Measurements from ENCODE around the gene SIN3B. TPM values are rescaled to one million over a fixed set of nuclear protein-coding genes. Genes with fewer than 3 reads are reported as not detected.

SIN3B gene
- total RNA-seq, 1 donor from 2014 or later: 18.4 TPM

- TF ChIP-seq CTCF (IDR thresholded peaks at IDR 0.05; ENCODE audit: insufficient read depth, low read length, severe bottlenecking): no peak
- Histone ChIP-seq H3K36me3 (ENCODE audit: control insufficient read depth, insufficient read depth, low read length) (no peaks in the 10 kb centered on the region), H3K4me3 (ENCODE audit: low read depth, low read length) (no peak overlapping the region), H3K27me3 (ENCODE audit: control insufficient read depth, insufficient read depth, low read length) (no peaks in the 10 kb centered on the region)
- DNase-seq (ENCODE audit: low read depth) (no peak), FAIRE-seq (no peak)
These were observed 9.1 kb upstream of the SIN3B start for GRCh38 chr19:16820056-16820455.

- H3K36me3 ChIP-seq (ENCODE audit: control insufficient read depth, insufficient read depth, low read length): no peaks in the 10 kb centered on the region
- no peak for FAIRE-seq
- H3K4me3 ChIP-seq (ENCODE audit: low read depth, low read length): no peak overlapping the region
- TF ChIP-seq CTCF (IDR thresholded peaks at IDR 0.05; ENCODE audit: insufficient read depth, low read length, severe bottlenecking): no peak
- H3K27me3 ChIP-seq (ENCODE audit: control insufficient read depth, insufficient read depth, low read length): no peaks in the 10 kb centered on the region
- DNase-seq (ENCODE audit: low read depth): peak; percentile 90
These were observed 8.1 kb upstream of the SIN3B start for GRCh38 chr19:16821081-16821480.

GRCh38 chr19:16822648-16823047 is 6.5 kb upstream of the SIN3B start:
- H3K27me3 ChIP-seq (ENCODE audit: control insufficient read depth, insufficient read depth, low read length): no peaks in the 10 kb centered on the region
- H3K4me3 ChIP-seq (ENCODE audit: low read depth, low read length): no peak overlapping the region
- FAIRE-seq: no peak
- H3K36me3 ChIP-seq (ENCODE audit: control insufficient read depth, insufficient read depth, low read length): no peaks in the 10 kb centered on the region
- no peak for DNase-seq (ENCODE audit: low read depth)
- TF ChIP-seq CTCF (IDR thresholded peaks at IDR 0.05; ENCODE audit: insufficient read depth, low read length, severe bottlenecking): no peak

GRCh38 chr19:16824658-16825311 is 4.4 kb upstream of the SIN3B start:
- FAIRE-seq: no peak
- H3K27me3 ChIP-seq (ENCODE audit: control insufficient read depth, insufficient read depth, low read length): no peaks in the 10 kb centered on the region
- DNase-seq (ENCODE audit: low read depth): peak; percentile 71
- no peak overlapping the region for H3K4me3 ChIP-seq (ENCODE audit: low read depth, low read length)
- no peaks in the 10 kb centered on the region for H3K36me3 ChIP-seq (ENCODE audit: control insufficient read depth, insufficient read depth, low read length)
- no peak for TF ChIP-seq CTCF (IDR thresholded peaks at IDR 0.05; ENCODE audit: insufficient read depth, low read length, severe bottlenecking)

GRCh38 chr19:16825312-16826052 is 3.7 kb upstream of the SIN3B start:
- Histone ChIP-seq H3K36me3 (ENCODE audit: control insufficient read depth, insufficient read depth, low read length) (no peaks in the 10 kb centered on the region), H3K27me3 (ENCODE audit: control insufficient read depth, insufficient read depth, low read length) (no peaks in the 10 kb centered on the region), H3K4me3 (ENCODE audit: low read depth, low read length) (no peak overlapping the region)
- DNase-seq (ENCODE audit: low read depth): peak; percentile 68
- no peak for TF ChIP-seq CTCF (IDR thresholded peaks at IDR 0.05; ENCODE audit: insufficient read depth, low read length, severe bottlenecking)
- FAIRE-seq: no peak

Measured in bronchial epithelial cell (primary cell).